IPS-20b (cell line): Measurements from ENCODE around the gene PHKA1.
"Not testable (repeated sequence)": the region's sequence is repeated elsewhere in the genome, so short reads cannot be mapped to it uniquely, and the experiment has no call there.

Experiments
- H3K27ac ChIP-seq: one replicate; pipeline ENCODE4 v1.5.1; 2013; ENCODE audit warnings: low read length
- H3K27me3 ChIP-seq: 2 replicates; pipeline ENCODE4 v1.6.1; 2013; ENCODE audit warnings: mild to moderate bottlenecking, low read length, inconsistent platforms; ENCODE audit not compliant: insufficient read depth
- H3K36me3 ChIP-seq: 2 replicates; pipeline ENCODE4 v1.6.1; 2013; ENCODE audit warnings: low read depth, mild to moderate bottlenecking, inconsistent platforms, low read length, moderate library complexity; ENCODE audit not compliant: insufficient read depth
- H3K4me1 ChIP-seq: 2 replicates; pipeline ENCODE4 v1.6.1; 2013; ENCODE audit warnings: mild to moderate bottlenecking, control low read depth, inconsistent platforms, low read length, moderate library complexity; ENCODE audit not compliant: insufficient read depth
- H3K4me3 ChIP-seq: 2 replicates; pipeline ENCODE4 v1.5.1; 2013; ENCODE audit warnings: mild to moderate bottlenecking, low read length, inconsistent platforms
- H3K9ac ChIP-seq: 2 replicates; pipeline ENCODE4 v1.6.1; 2013; ENCODE audit warnings: low read depth, mild to moderate bottlenecking, inconsistent platforms, low read length, moderate library complexity
- H3K9me3 ChIP-seq: 2 replicates; pipeline ENCODE4 v1.6.1; 2013; ENCODE audit warnings: mild to moderate bottlenecking, low read depth, low read length, inconsistent platforms; ENCODE audit not compliant: insufficient read depth

The PHKA1 gene

GRCh38 chrX:72713599-72714477 lies at the start of gene PHKA1:
TSS of gene PHKA1 (minus strand) at chrX:72714306. CDS start at chrX:72713880, 426 bp downstream.
- H3K27me3 ChIP-seq, H3K27ac ChIP-seq, H3K4me1 ChIP-seq, H3K36me3 ChIP-seq, H3K9me3 ChIP-seq: not testable (repeated sequence)
- Histone ChIP-seq H3K9ac (peak within 1 kb of the TSS; percentile 68; the same call in 1 of the 2 replicates), H3K4me3 (peak within 1 kb of the TSS; percentile 79)

GRCh38 chrX:72760454-72760853 lies 46.3 kb upstream of the PHKA1 start:
- not testable (repeated sequence) for H3K9me3 ChIP-seq, H3K36me3 ChIP-seq, H3K27ac ChIP-seq, H3K4me3 ChIP-seq, H3K27me3 ChIP-seq, H3K4me1 ChIP-seq, H3K9ac ChIP-seq

DNA sequence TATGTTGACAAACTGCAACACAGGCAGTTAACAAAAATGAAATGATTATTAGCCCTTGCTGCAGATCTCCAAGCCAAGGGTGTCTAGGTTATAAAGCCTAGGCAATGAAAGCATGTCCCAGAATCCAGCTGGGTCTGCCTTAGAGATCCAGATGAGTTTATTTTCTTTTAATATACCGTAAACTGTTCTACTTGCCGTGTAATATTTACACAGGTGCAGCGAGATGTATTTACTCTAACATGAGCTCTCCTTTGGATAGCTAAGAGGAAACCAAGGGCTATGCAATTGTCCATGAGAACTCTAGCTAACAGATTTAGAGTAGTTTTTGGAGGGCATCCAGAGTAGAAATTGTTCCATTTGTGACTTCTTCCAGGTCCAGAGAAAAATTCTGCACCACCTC lies 34.4 kb upstream of the PHKA1 start:
- not testable (repeated sequence) for H3K27ac ChIP-seq, H3K9ac ChIP-seq, H3K9me3 ChIP-seq, H3K36me3 ChIP-seq, H3K27me3 ChIP-seq, H3K4me1 ChIP-seq, H3K4me3 ChIP-seq

GRCh38 chrX:72745546-72745945 lies 31.4 kb upstream of the PHKA1 start:
- not testable (repeated sequence) for H3K9me3 ChIP-seq, H3K27ac ChIP-seq, H3K9ac ChIP-seq, H3K4me1 ChIP-seq, H3K4me3 ChIP-seq, H3K27me3 ChIP-seq, H3K36me3 ChIP-seq

- no peaks in the 10 kb centered on the region for H3K4me1 ChIP-seq
- no peak overlapping the region for H3K27ac ChIP-seq
- no peaks in the 10 kb centered on the region for H3K36me3 ChIP-seq
- H3K4me3 ChIP-seq = no peak overlapping the region
- no peaks in the 10 kb centered on the region for H3K9me3 ChIP-seq
- no peaks in the 10 kb centered on the region for H3K27me3 ChIP-seq
- H3K9ac ChIP-seq = no peak overlapping the region
These were observed 21.5 kb upstream of the PHKA1 start for GRCh38 chrX:72735561-72735960.

DNA sequence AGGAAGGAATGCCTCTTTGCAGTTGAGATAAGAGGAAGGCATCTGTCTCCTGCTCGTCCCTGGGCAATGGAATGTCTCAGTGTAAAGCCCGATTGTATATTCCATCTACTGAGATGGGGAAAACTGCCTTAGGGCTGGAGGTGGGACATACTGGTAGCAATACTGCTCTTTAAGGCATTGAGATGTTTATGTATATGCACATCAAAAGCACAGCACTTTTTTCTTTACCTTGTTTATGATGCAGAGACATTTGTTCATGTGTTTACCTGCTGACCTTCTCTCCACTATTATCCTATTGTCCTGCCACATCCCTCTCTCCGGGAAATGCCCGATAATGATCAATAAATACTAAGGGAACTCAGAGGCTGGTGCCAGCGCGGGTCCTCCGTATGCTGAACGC lies 19.5 kb upstream of the PHKA1 start:
- not testable (repeated sequence) for H3K4me3 ChIP-seq, H3K27me3 ChIP-seq, H3K27ac ChIP-seq, H3K4me1 ChIP-seq, H3K36me3 ChIP-seq, H3K9ac ChIP-seq, H3K9me3 ChIP-seq

- Histone ChIP-seq H3K9ac (no peak overlapping the region), H3K9me3 (no peaks in the 10 kb centered on the region), H3K4me3 (no peak overlapping the region), H3K36me3 (no peaks in the 10 kb centered on the region), H3K27ac (no peak overlapping the region), H3K4me1 (no peaks in the 10 kb centered on the region), H3K27me3 (no peaks in the 10 kb centered on the region)
These were observed 13.7 kb upstream of the PHKA1 start for GRCh38 chrX:72727846-72728245.

- Histone ChIP-seq H3K9me3 (no peaks in the 10 kb centered on the region), H3K4me1 (no peaks in the 10 kb centered on the region), H3K27ac (no peak overlapping the region)
These were observed 2.7 kb upstream of the PHKA1 start for GRCh38 chrX:72716766-72717165.

DNA sequence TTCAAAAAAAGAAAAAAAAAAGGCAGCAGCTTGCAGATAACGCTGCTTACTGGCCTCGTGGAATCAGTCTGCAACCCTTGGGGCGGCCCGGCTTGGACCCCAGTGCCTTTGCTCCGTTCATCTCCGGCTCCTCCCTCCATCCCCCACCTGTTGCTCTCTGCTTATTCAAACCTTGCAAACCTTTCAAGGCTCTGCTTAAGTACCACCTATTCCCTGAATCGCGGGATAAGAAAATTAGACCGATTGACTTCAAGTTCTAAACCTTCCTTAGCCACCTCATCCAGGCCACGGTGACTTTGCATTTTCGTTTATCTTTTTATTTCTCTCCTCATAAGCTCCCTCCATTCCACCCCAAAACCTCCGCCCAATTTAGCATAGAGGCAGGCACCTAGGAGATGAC lies 1.4 kb upstream of the PHKA1 start:
- H3K4me1 ChIP-seq = no peaks in the 10 kb centered on the region
- no peaks in the 10 kb centered on the region for H3K36me3 ChIP-seq
- no peak overlapping the region for H3K4me3 ChIP-seq
- H3K9me3 ChIP-seq = no peaks in the 10 kb centered on the region
- H3K27ac ChIP-seq = no peak overlapping the region
- peaks cover 8% of the 10 kb centered on the region; the same call in 1 of the 2 replicates for H3K27me3 ChIP-seq
- H3K9ac ChIP-seq = no peak overlapping the region

More at GRCh38 chrX:72716766-72717165, 2.7 kb upstream of the PHKA1 start:
- H3K4me3 ChIP-seq = no peak overlapping the region
- H3K36me3 ChIP-seq = no peaks in the 10 kb centered on the region
- peaks cover 8% of the 10 kb centered on the region; the same call in 1 of the 2 replicates for H3K27me3 ChIP-seq
- H3K9ac ChIP-seq = no peak overlapping the region

DNA sequence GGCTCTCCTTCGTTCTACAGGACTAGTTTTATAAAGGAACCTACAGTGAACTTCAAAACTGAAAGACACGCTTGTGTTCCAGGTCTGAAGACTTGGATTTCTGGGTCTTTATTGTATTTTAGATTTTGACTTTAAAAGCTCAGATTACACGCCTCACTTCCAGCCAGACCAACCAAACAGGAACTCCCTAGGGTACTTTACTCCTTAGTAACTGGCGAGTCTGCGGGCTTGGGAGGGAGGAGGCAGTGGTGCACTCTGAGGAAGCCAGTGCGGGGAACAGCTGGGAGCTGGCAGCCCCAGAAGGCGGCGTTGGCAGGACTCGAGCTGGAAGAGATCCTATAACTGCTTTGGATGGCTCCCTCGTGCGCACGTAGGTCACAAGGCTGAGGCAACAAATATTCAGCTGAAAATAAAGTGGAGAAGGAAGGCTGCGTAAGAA lies 391 bp upstream of the PHKA1 start:
- no peaks in the 10 kb centered on the region for H3K36me3 ChIP-seq
- peaks cover 8% of the 10 kb centered on the region; the same call in 1 of the 2 replicates for H3K27me3 ChIP-seq
- no peak overlapping the region for H3K27ac ChIP-seq
- H3K9ac ChIP-seq = peak overlapping the region; percentile 68; the same call in 1 of the 2 replicates
- H3K4me3 ChIP-seq = peak overlapping the region; percentile 79
- H3K9me3 ChIP-seq = no peaks in the 10 kb centered on the region
- no peaks in the 10 kb centered on the region for H3K4me1 ChIP-seq

- no peaks in the 10 kb centered on the region for H3K4me1 ChIP-seq
- H3K36me3 ChIP-seq = no peaks in the 10 kb centered on the region
- peaks cover 8% of the 10 kb centered on the region; the same call in 1 of the 2 replicates for H3K27me3 ChIP-seq
- H3K9ac ChIP-seq = peak overlapping the region; percentile 68; the same call in 1 of the 2 replicates
- H3K4me3 ChIP-seq = peak overlapping the region; percentile 79
- no peak overlapping the region for H3K27ac ChIP-seq
- H3K9me3 ChIP-seq = no peaks in the 10 kb centered on the region
These were observed 976 bp downstream of the PHKA1 start for GRCh38 chrX:72713130-72713529.

GRCh38 chrX:72712094-72712755 lies 1.9 kb downstream of the PHKA1 start:
- no peak overlapping the region for H3K9ac ChIP-seq
- H3K9me3 ChIP-seq = no peaks in the 10 kb centered on the region
- no peaks in the 10 kb centered on the region for H3K36me3 ChIP-seq
- no peaks in the 10 kb centered on the region for H3K4me1 ChIP-seq
- H3K27ac ChIP-seq = no peak overlapping the region
- H3K4me3 ChIP-seq = no peak overlapping the region
- peaks cover 8% of the 10 kb centered on the region; the same call in 1 of the 2 replicates for H3K27me3 ChIP-seq
